ENCODE results near the gene NECAB3. TPM values are rescaled to one million over a fixed set of nuclear protein-coding genes. Genes with fewer than 3 reads are reported as not detected.

The NECAB3 gene
- polyA plus RNA-seq, 3 donors from 2014 or later, result 2.5 to 3.8 (median 2.9) TPM

GRCh38 chr20:33689493-33689892, 15.3 kb upstream of the NECAB3 start:
- no peak for DNase-seq
- Mint-ChIP-seq H3K27ac (peak overlapping the region; percentile 19 to 88 (median 80)), H3K36me3 (no peaks in the 10 kb centered on the region), H3K27me3 (ENCODE audit: low read depth in 3 of 3) (peaks cover 0 to 2% (median 0%) of the 10 kb centered on the region in 3 donors), H3K4me3 (peak overlapping the region in 2 of 5 donors; percentile 72 to 73), H3K9me3 (no peaks in the 10 kb centered on the region), H3K4me1 (peaks cover 30 to 33% of the 10 kb centered on the region in 2 donors)

DNA sequence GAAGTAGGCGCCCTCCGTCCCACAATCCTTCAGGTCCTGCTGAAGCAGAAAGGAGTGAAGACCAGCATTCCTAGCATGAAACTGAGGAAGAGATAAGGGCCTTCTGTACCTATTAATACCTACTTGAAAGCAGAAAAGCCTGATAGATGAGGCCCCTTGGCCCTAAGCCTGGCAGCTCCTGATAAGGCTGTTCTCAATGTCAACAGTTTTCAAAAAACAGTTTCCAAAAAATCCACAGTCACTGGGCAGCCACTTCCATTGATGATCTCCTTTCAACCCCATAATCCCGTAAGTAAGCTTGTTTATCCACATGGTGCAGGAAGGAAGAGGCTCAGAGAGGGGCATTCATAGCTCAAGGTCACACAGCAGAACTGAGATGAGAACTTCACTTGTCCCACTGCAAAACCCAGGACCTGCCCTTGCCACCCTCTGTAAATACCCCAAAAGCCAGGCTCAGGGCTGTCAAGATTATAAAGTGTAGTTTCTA, 14.8 kb upstream of the NECAB3 start:
- H3K36me3 Mint-ChIP-seq, result no peaks in the 10 kb centered on the region
- peak overlapping the region; percentile 4 to 74 (median 30) for H3K27ac Mint-ChIP-seq
- peaks cover 30 to 33% of the 10 kb centered on the region in 2 donors for H3K4me1 Mint-ChIP-seq
- H3K4me3 Mint-ChIP-seq, result no peak overlapping the region
- H3K27me3 Mint-ChIP-seq (ENCODE audit: low read depth in 3 of 3), result peaks cover 0 to 2% (median 0%) of the 10 kb centered on the region in 3 donors
- no peaks in the 10 kb centered on the region for H3K9me3 Mint-ChIP-seq
- no peak for DNase-seq

DNA sequence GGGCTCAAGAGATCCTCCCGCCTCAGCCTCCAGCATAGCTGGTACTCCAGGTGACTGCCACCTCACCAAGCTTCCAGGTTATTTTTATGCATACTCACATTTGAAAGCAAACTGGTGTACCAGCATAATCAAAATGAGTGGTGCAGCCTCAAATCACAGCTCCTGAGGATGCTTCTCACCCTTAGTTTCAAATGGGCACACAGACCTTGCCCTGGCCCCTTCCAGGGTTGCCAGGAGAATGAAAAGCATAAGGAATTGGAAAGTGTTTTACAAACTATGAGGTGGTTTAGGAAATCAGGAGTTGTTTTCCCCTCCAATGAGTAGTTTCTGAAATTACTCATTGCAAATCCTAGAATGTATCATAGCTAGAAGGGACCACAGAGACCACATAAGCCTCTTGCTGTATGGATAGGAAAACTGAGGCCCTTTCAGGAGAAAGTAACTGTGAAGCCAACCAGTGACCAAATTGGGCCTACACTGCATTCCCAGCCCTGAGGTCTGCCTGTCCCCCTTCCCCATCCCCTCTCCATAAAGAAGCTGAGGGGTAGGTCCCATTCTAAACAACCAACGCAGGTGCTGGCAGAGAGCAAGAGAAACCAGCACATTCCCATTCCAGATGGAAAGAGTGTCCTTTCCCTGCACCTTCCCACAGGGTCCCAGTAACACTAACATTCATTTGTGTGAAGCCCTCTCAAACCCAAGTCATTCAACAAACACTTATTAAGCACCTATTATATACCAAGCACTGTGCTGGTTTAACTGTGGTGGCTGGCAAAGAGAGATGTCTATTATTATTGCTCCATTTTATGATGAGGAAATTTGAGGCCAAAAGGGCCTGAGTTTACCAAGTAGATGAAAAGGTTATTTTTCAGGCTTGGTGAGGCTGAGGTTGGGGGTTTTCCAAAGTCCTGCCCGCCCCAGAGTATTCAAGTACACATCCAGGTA, 14.0 kb upstream of the NECAB3 start:
- peak overlapping the region; percentile 19 to 74 (median 58) for H3K27ac Mint-ChIP-seq

GRCh38 chr20:33687370-33687915, 13.2 kb upstream of the NECAB3 start:
- no peak for DNase-seq
- Mint-ChIP-seq H3K4me1 (peaks cover 30 to 33% of the 10 kb centered on the region in 2 donors), H3K27ac (peak overlapping the region in 4 of 6 donors; percentile 40 to 91 (median 66)), H3K9me3 (no peaks in the 10 kb centered on the region), H3K36me3 (no peaks in the 10 kb centered on the region), H3K4me3 (peak overlapping the region in 3 of 5 donors; percentile 79 to 91 (median 90)), H3K27me3 (ENCODE audit: low read depth in 3 of 3) (peaks cover 0 to 2% (median 0%) of the 10 kb centered on the region in 3 donors)

More for the DNA sequence above, 14.0 kb upstream of the NECAB3 start:
- Mint-ChIP-seq H3K36me3 (no peaks in the 10 kb centered on the region), H3K9me3 (no peaks in the 10 kb centered on the region), H3K27me3 (ENCODE audit: low read depth in 3 of 3) (peaks cover 0 to 2% (median 0%) of the 10 kb centered on the region in 3 donors), H3K4me3 (no peak overlapping the region), H3K4me1 (peaks cover 30 to 33% of the 10 kb centered on the region in 2 donors)
- DNase-seq, result no peak

DNA sequence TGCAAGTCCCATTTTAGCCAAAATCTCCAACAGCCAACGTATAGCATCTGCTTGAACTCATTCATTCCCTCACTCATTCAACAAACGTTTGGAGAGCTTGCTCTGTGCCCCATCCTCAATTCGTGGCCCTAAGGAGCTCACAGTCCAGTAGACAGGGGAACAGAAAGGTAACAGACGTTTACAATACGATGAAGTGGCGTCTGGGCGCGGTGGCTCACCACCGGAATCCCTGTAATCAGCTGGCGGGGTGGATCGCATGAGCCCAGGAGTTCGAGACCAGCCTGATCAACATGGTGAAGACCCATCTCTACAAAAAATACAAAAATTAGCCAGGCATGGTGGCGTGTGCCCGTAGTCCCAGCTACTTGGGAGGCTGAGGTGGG, 12.7 kb upstream of the NECAB3 start:
- Mint-ChIP-seq H3K4me1 (peaks cover 30 to 35% of the 10 kb centered on the region in 2 donors), H3K27ac (peak overlapping the region; percentile 76 to 95 (median 88)), H3K27me3 (ENCODE audit: low read depth in 3 of 3) (peaks cover 0 to 2% (median 0%) of the 10 kb centered on the region in 3 donors), H3K9me3 (no peaks in the 10 kb centered on the region), H3K4me3 (peak overlapping the region; percentile 79 to 91 (median 86)), H3K36me3 (no peaks in the 10 kb centered on the region)
- DNase-seq, result no peak

DNA sequence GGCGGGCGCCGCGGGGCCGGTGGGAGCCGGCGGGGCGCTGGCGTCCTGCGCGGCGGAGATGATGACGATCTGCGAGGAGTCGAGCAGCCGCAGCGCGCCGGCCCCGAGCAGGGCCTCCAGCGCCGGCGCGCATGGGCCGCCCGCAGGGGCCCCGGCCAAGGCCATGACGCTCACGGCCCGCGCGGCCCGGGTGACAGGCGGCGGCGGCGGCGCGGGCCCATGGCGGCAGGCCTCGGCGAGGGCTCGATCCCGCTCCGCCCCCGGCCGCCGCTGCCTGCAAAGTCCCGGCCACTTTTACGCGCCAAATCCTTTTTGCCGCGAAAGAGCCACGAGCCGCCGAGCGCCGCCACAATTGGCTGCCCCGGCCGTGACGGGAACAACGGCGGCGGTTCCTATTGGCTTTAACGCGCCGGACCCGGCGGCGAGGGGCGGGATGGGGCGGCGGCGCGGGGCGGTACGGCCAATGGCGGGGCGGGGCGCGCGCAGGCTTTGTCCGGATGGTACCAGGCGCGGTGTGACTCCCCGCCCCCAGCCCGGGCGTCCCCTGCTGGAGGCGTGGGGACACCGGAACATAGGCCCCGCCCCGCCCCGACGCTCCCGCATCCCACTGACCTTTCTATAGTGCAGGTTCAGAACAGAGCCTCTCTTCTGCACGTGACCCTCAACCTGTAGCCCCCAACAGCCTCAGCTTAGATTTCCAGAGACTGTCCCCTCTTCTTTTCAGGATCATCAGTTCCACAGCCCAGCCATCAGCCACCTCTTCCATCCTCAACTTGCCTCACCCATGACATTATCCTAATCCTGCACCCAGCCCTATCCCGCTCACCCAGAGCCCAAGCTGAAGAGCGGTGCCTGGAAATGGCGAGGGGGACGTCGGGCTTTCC, 12.1 kb upstream of the NECAB3 start, which contains the start of gene E2F1:
TSS of gene E2F1 (minus strand) at position 286 of the 884 bp plus-strand sequence. CDS start at position 165, 121 bp downstream.
- DNase-seq, result peak; percentile 94 to 95 (median 95)
- Mint-ChIP-seq H3K4me1 (peaks cover 29 to 39% of the 10 kb centered on the region in 2 donors), H3K27me3 (ENCODE audit: low read depth in 3 of 3) (peaks cover 0 to 2% (median 0%) of the 10 kb centered on the region in 3 donors), H3K27ac (peak within 1 kb of the TSS; percentile 76 to 95 (median 88)), H3K9me3 (no peaks in the 10 kb centered on the region), H3K4me3 (peak within 1 kb of the TSS; percentile 79 to 91 (median 86)), H3K36me3 (no peaks in the 10 kb centered on the region)

DNA sequence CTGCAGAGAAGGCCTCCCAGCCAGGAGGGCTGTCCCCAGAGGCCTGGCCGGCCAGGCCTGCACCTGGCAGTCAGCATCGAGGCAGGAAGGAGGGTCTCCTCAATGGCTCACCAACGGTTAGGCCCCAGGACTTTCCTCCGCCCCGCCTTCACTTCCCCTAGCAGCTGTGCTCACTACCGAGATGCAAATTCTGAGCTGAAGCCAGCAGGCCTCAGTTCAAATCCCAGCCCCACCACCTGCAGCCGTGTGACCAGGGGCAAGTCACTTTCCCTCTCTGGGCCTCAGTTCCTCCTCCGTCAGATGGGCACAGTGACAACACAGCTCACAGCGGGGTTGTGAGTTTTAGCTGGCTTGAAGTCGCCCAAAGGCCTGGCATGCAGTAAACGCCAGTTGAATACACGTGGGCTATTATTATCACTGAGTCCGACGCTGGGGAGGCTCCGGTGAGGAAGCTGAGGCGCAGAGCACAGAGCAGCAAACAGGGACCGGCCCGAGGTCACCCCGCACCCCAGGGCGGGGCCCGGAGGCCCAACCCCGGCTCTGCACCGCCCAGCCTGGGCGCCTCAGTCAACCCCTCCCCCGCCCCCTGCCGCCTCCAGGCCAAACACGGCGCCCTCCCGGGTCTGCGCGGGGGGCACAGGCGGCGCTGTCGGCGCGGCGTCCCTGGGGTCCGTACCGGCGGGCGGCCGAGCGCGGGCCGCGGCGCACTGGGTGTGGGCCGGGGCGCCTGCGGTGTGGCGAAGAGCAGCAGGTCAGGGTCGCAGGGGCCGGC, 11.3 kb upstream of the NECAB3 start:
- peak overlapping the region in 1 of 6 donors; percentile 34 for H3K27ac Mint-ChIP-seq
- H3K4me3 Mint-ChIP-seq, result peak overlapping the region; percentile 64 to 66 (median 66)
- H3K9me3 Mint-ChIP-seq, result no peaks in the 10 kb centered on the region
- H3K36me3 Mint-ChIP-seq, result no peaks in the 10 kb centered on the region
- DNase-seq, result peak in 2 of 3 donors; percentile 26 to 27
- H3K27me3 Mint-ChIP-seq (ENCODE audit: low read depth in 3 of 3), result peaks cover 0 to 2% (median 0%) of the 10 kb centered on the region in 3 donors
- H3K4me1 Mint-ChIP-seq, result peaks cover 26 to 39% of the 10 kb centered on the region in 2 donors

DNA sequence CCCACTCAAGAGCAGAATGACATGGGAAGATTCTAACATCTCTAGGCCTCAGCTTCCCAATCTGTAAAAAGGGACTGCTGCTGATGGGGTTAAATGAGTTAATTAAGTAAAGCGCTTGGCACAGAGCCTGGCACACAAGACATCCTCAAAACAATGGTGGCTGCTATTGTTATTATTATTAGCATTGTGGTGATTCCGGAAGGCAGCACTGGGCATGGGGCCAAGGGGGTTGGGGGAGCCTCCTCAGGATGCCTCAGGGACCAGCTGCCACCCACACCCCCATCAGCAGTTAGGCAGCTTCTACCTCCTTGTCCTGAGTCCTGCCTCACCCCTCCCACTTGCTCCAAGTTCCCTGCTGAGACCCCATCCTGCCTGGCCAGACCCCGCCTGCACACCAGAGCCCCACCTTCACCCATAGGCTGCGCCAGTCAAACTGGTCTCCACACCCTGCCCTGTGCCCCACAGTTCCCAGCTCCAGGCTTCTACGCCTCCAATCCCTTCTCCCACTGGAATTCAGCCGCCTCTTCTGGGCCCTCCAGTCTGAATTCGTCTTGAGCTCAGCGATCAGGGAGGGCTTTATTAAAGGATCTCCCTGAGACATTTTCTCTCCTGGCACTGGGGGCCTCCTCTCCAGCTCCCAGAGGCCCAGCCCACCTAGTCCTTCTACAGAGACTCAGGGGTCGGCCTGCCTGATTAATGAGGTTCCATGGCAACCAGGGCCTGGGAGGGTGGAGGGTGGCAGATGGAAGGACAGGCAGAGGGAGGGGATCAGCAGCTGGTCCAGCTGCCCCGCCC, 10.5 kb upstream of the NECAB3 start:
- Mint-ChIP-seq H3K4me1 (peaks cover 20 to 31% of the 10 kb centered on the region in 2 donors), H3K9me3 (no peaks in the 10 kb centered on the region), H3K27me3 (ENCODE audit: low read depth in 3 of 3) (peaks cover 0 to 2% (median 0%) of the 10 kb centered on the region in 3 donors), H3K36me3 (no peaks in the 10 kb centered on the region), H3K4me3 (peak overlapping the region; percentile 27 to 64 (median 39)), H3K27ac (no peak overlapping the region)
- DNase-seq, result no peak

- Mint-ChIP-seq H3K4me3 (no peak overlapping the region), H3K27ac (no peak overlapping the region), H3K9me3 (no peaks in the 10 kb centered on the region), H3K4me1 (peaks cover 12 to 16% of the 10 kb centered on the region in 2 donors), H3K27me3 (ENCODE audit: low read depth in 3 of 3) (peaks cover 0 to 2% (median 0%) of the 10 kb centered on the region in 3 donors), H3K36me3 (no peaks in the 10 kb centered on the region)
- no peak for DNase-seq
Measured at GRCh38 chr20:33681728-33682353, 7.6 kb upstream of the NECAB3 start.

DNA sequence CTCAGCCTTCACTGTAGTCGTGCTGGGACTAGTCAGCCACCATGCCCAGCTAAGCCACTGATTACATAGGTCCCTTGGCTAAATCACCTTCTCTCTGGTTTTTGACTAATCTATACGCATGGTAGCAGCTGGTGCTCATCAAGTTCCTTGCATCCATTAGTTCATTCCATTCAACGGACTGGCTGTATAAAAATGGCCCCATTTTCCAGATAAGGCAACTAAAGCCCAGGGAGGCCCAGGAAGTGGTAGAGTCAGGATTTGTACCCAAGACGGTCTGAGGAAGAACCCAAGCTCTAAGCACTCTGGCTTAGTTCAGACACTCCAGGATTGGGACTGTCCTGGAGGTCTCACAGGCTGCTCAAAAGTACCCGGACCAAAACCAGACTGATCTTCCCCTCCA, 7.1 kb upstream of the NECAB3 start:
- peaks cover 8 to 11% of the 10 kb centered on the region in 2 donors for H3K4me1 Mint-ChIP-seq
- no peaks in the 10 kb centered on the region for H3K36me3 Mint-ChIP-seq
- H3K4me3 Mint-ChIP-seq, result no peak overlapping the region
- H3K9me3 Mint-ChIP-seq, result no peaks in the 10 kb centered on the region
- no peak overlapping the region for H3K27ac Mint-ChIP-seq
- H3K27me3 Mint-ChIP-seq (ENCODE audit: low read depth in 3 of 3), result peaks cover 0 to 2% (median 0%) of the 10 kb centered on the region in 3 donors
- DNase-seq, result no peak

DNA sequence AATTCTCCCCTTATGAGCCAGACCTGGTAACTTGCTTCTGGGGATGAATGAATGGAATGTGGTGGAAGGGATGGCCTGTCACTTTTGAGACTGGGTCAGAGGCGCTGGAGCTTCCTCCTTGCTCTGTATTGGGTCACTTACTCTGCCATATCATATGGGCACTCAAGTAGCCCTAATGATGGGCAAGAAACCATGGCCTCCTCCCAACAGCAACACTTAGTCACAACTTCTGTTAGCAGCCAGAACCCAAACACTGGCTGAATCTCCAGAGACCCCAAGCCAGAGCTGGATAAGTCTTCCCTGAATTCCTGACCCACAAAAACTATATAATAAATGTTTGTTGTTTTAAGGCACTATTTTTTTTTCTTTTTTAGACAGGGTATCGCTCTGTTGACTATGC, 6.5 kb upstream of the NECAB3 start:
- Mint-ChIP-seq H3K27me3 (ENCODE audit: low read depth in 3 of 3) (peaks cover 0 to 2% (median 0%) of the 10 kb centered on the region in 3 donors), H3K27ac (peak overlapping the region in 1 of 6 donors; percentile 64), H3K9me3 (no peaks in the 10 kb centered on the region), H3K36me3 (no peaks in the 10 kb centered on the region), H3K4me3 (no peak overlapping the region), H3K4me1 (peaks cover 6 to 11% of the 10 kb centered on the region in 2 donors)
- no peak for DNase-seq

Measured in immature natural killer cell (primary cell).